IMR-90 (cell line): ENCODE results near the gene RNF31. TPM values are rescaled to one million over a fixed set of nuclear protein-coding genes. Genes with fewer than 3 reads are reported as not detected.

Source experiments
- ATAC-seq: fragments of 200-7000 bp; cut with Tn5 transposase; 2 replicates; pipeline ENCODE4 v1.9.1; 2020; ENCODE audit warnings: low read depth, mild to moderate bottlenecking, moderate library complexity
- BruUV-seq: library from RNA; stranded (reverse); fragments of 400-500 nt; replicated peaks from 2 replicates; lab custom pipeline; 2021; lab: Mats Ljungman, UMichigan
- CTCF ChIA-PET: fragments of 300-600 bp; formaldehyde crosslinking; extraction: SDS; loops from one replicate; lab custom pipeline; 2021; ENCODE audit warnings: antibody characterized with exemption; lab: Yijun Ruan, JAX
- POLR2A ChIA-PET: fragments of 300-600 bp; sonication (Branson Sonifier 250); formaldehyde crosslinking; loops from one replicate; lab custom pipeline; 2022; ENCODE audit warnings: antibody characterized with exemption; ENCODE audit not compliant: unreplicated experiment; lab: Charles Lee
- DNase-seq: peaks from one replicate; pipeline ENCODE4 v3.0.0; 2013
- H2AFZ ChIP-seq: replicated peaks from 2 replicates; pipeline ENCODE3; 2013; ENCODE audit warnings: low read length, mild to moderate bottlenecking; ENCODE audit not compliant: poor library complexity
- H2AK5ac ChIP-seq: 2 replicates; pipeline ENCODE4 v1.6.1; 2013; ENCODE audit warnings: low read depth, low read length, inconsistent platforms
- H2AK9ac ChIP-seq: replicated peaks from 2 replicates; pipeline ENCODE3; 2013; ENCODE audit warnings: mild to moderate bottlenecking, low read depth, low read length, moderate library complexity; ENCODE audit not compliant: poor library complexity
- H2BK120ac ChIP-seq: 2 replicates; pipeline ENCODE4 v1.6.1; 2013; ENCODE audit warnings: low read depth, low read length, inconsistent platforms
- H2BK15ac ChIP-seq: 3 replicates; pipeline ENCODE4 v1.6.1; 2013; ENCODE audit warnings: low read depth, low read length, inconsistent platforms
- H2BK20ac ChIP-seq: 2 replicates; pipeline ENCODE4 v1.6.1; 2013; ENCODE audit warnings: low read depth, mild to moderate bottlenecking, inconsistent platforms, low read length, moderate library complexity
- H2BK5ac ChIP-seq: 2 replicates; pipeline ENCODE4 v1.6.1; 2013; ENCODE audit warnings: mild to moderate bottlenecking, low read depth, low read length, inconsistent platforms; ENCODE audit not compliant: poor library complexity, severe bottlenecking
- H3K14ac ChIP-seq: replicated peaks from 2 replicates; pipeline ENCODE4 v1.6.1; 2013; ENCODE audit warnings: low read depth, low read length, inconsistent platforms
- H3K18ac ChIP-seq: 2 replicates; pipeline ENCODE4 v1.6.1; 2013; ENCODE audit warnings: low read depth, low read length, control low read depth
- H3K23ac ChIP-seq: 2 replicates; pipeline ENCODE4 v1.6.1; 2013; ENCODE audit warnings: low read depth, low read length, inconsistent platforms
- H3K27ac ChIP-seq: 2 replicates; pipeline ENCODE4 v1.5.1; 2013; ENCODE audit warnings: mild to moderate bottlenecking, control low read depth, low read length; ENCODE audit not compliant: insufficient read depth
- H3K27me3 ChIP-seq: 2 replicates; pipeline ENCODE4 v1.6.1; 2013; ENCODE audit warnings: low read length; ENCODE audit not compliant: control insufficient read depth, insufficient read depth
- H3K36me3 ChIP-seq: 2 replicates; pipeline ENCODE4 v1.6.1; 2013; ENCODE audit warnings: low read length, mixed read lengths; ENCODE audit not compliant: control insufficient read depth, insufficient read depth
- H3K4ac ChIP-seq: 2 replicates; pipeline ENCODE4 v1.6.1; 2013; ENCODE audit warnings: low read depth, low read length, inconsistent platforms
- H3K4me1 ChIP-seq: 2 replicates; pipeline ENCODE4 v1.6.1; 2013; ENCODE audit warnings: low read length, mixed read lengths; ENCODE audit not compliant: control insufficient read depth, insufficient read depth
- H3K4me2 ChIP-seq: 2 replicates; pipeline ENCODE4 v1.6.1; 2013; ENCODE audit warnings: low read depth, mild to moderate bottlenecking, control low read depth, low read length, moderate library complexity
- H3K4me3 ChIP-seq: 2 replicates; pipeline ENCODE4 v1.5.1; 2013; ENCODE audit warnings: low read depth, mild to moderate bottlenecking, control low read depth, low read length, moderate library complexity; ENCODE audit not compliant: insufficient read depth
- H3K56ac ChIP-seq: 2 replicates; pipeline ENCODE4 v1.6.1; 2013; ENCODE audit warnings: low read length, inconsistent platforms; ENCODE audit not compliant: insufficient read depth; ENCODE audit errors: extremely low read depth
- H3K79me1 ChIP-seq, 2 experiments: 2 replicates each; pipeline ENCODE4 v1.6.1; 2013; ENCODE audit warnings: low read length in 2 of 2, inconsistent platforms in 1 of 2, low read depth in 1 of 2
- H3K9ac ChIP-seq: 2 replicates; pipeline ENCODE4 v1.6.1; 2013; ENCODE audit warnings: low read depth, low read length, control low read depth
- H3K9me1 ChIP-seq: 2 replicates; pipeline ENCODE4 v1.6.1; 2013; ENCODE audit warnings: low read length, inconsistent platforms; ENCODE audit not compliant: insufficient read depth
- H3K9me3 ChIP-seq: 2 replicates; pipeline ENCODE4 v1.6.1; 2013; ENCODE audit warnings: low read length; ENCODE audit not compliant: control insufficient read depth, insufficient read depth
- H4K20me1 ChIP-seq: 2 replicates; pipeline ENCODE4 v1.6.1; 2013; ENCODE audit warnings: low read length, inconsistent platforms; ENCODE audit not compliant: insufficient read depth
- H4K5ac ChIP-seq: 2 replicates; pipeline ENCODE4 v1.6.1; 2013; ENCODE audit warnings: mild to moderate bottlenecking, low read depth, low read length, control low read depth
- H4K8ac ChIP-seq, 2 experiments: 2 replicates each; pipeline ENCODE4 v1.6.1; 2013; ENCODE audit warnings: low read depth in 2 of 2, low read length in 2 of 2, control low read depth in 1 of 2, inconsistent platforms in 1 of 2
- H4K91ac ChIP-seq: 2 replicates; pipeline ENCODE4 v1.6.1; 2013; ENCODE audit warnings: low read depth, low read length, inconsistent platforms; ENCODE audit not compliant: insufficient read depth
- CHD1 ChIP-seq: IDR thresholded peaks from 2 replicates; pipeline ENCODE4 v1.6.1; 2012; ENCODE audit warnings: low read depth, low read length, improper control_type of control experiment
- FOS ChIP-seq: fragments of 150-350 bp; IDR thresholded peaks from 2 replicates; pipeline ENCODE4 v1.6.1; 2016; ENCODE audit warnings: low read depth, low read length
- MAZ ChIP-seq: IDR thresholded peaks from 2 replicates; pipeline ENCODE4 v1.6.1; 2012; ENCODE audit warnings: low read depth, mild to moderate bottlenecking, low read length, improper control_type of control experiment, moderate library complexity, borderline replicate concordance
- MXI1 ChIP-seq: IDR thresholded peaks from 2 replicates; pipeline ENCODE4 v1.6.1; 2012; ENCODE audit warnings: low read depth, mild to moderate bottlenecking, low read length, moderate library complexity, borderline replicate concordance
- NFE2L2 ChIP-seq: fragments of 150-350 bp; IDR thresholded peaks from 2 replicates; pipeline ENCODE4 v1.6.1; 2016; ENCODE audit warnings: low read depth, mild to moderate bottlenecking, low read length
- RAD21 ChIP-seq: IDR thresholded peaks from 2 replicates; pipeline ENCODE4 v1.6.1; 2012; ENCODE audit warnings: low read length, improper control_type of control experiment
- RCOR1 ChIP-seq: IDR thresholded peaks from 2 replicates; pipeline ENCODE4 v1.6.1; 2012; ENCODE audit warnings: mild to moderate bottlenecking, low read length, improper control_type of control experiment; ENCODE audit not compliant: insufficient replicate concordance
- SMC3 ChIP-seq: fragments of 150-350 bp; IDR thresholded peaks from 2 replicates; pipeline ENCODE4 v1.6.1; 2016; ENCODE audit warnings: low read depth, mild to moderate bottlenecking, antibody characterized with exemption, low read length, moderate library complexity
- WGBS, 2 experiments: methylation state at CpG; one replicate each; pipeline versions ENCODE4 v1.1.5 to v1.1.7; 2013; ENCODE audit warnings: missing lambda C conversion rate in 2 of 2; ENCODE audit not compliant: insufficient read length in 1 of 2; ENCODE audit errors: extremely low coverage in 2 of 2; 5-methylcytosine and 5-hydroxymethylcytosine counted together
- dilution Hi-C: fragments of 300-500 bp; cut with HindIII; formaldehyde crosslinking; loops from one replicate; pipeline ENCODE4 v1.14.3; 2018; ENCODE audit warnings: low sequenced_read_pairs; ENCODE audit not compliant: unreplicated experiment
- in situ Hi-C: fragments of 300-500 bp; cut with MboI; formaldehyde crosslinking; loops from 3 replicates; pipeline ENCODE4 v1.14.3; 2019; ENCODE audit warnings: low sequenced_read_pairs, inconsistent platforms, mixed read lengths
- intact Hi-C: fragments of 100-400 bp; cut with micrococcal nuclease; formaldehyde crosslinking; loops from 2 replicates; pipeline ENCODE4 v1.10.0; 2022
- polyA plus RNA-seq, 3 experiments: library from polyadenylated mRNA; depleted of rRNA; stranded (reverse); fragments of >200 nt; gene quantifications; 2 replicates each; pipeline ENCODE4 v1.2.3, GENCODE V29; 2012; ENCODE audit warnings: low replicate concordance in 1 of 3
- total RNA-seq: library from RNA; depleted of rRNA; stranded (reverse); fragments of >200 nt; gene quantifications from 2 replicates; pipeline ENCODE4 v1.2.3, GENCODE V29; 2012
- TF ChIP-seq, protein P1 (sequence below): conservative IDR thresholded peaks from 2 replicates; pipeline ENCODE4 v1.5.1; 2012; ENCODE audit warnings: mild to moderate bottlenecking, low read depth, low read length, improper control_type of control experiment
- TF ChIP-seq, protein P2 (sequence below): fragments of 150-350 bp; IDR thresholded peaks from 2 replicates; pipeline ENCODE4 v1.6.1; 2016; ENCODE audit warnings: low read depth, mild to moderate bottlenecking, low read length, moderate library complexity, borderline replicate concordance

The RNF31 gene
- total and polyA plus RNA-seq, 2 of the 4 experiments (the other 2 are of a cell fraction) = 31.6 to 37.5 TPM

- Histone ChIP-seq H4K91ac (no peak overlapping the region), H3K18ac (no peak overlapping the region), H2AFZ (no peak overlapping the region), H3K4me1 (peaks cover 3% of the 10 kb centered on the region; the same call in 1 of the 2 replicates), H3K23ac (no peak overlapping the region), H3K9me1 (peaks cover 8% of the 10 kb centered on the region; the same call in 1 of the 2 replicates), H2BK20ac (no peak overlapping the region), H3K9me3 (no peaks in the 10 kb centered on the region), H2BK120ac (no peak overlapping the region), H3K14ac (no peak overlapping the region), H2BK15ac (no peak overlapping the region), H3K9ac (no peak overlapping the region), H4K20me1 (no peaks in the 10 kb centered on the region), H2AK5ac (no peak overlapping the region), H3K79me1 (peaks cover 10 to 16% of the 10 kb centered on the region in 2 experiments; a peak in 2 of 4 replicates), H3K4me2 (no peak overlapping the region), H2BK5ac (no peak overlapping the region), H3K36me3 (peaks cover 35% of the 10 kb centered on the region), H2AK9ac (no peak overlapping the region), H3K56ac (no peak overlapping the region), H3K4me3 (no peak overlapping the region), H3K27me3 (no peaks in the 10 kb centered on the region), H4K8ac (no peak overlapping the region), H4K5ac (no peak overlapping the region), H3K4ac (no peak overlapping the region), H3K27ac (no peak overlapping the region)
- no TSS peak for BruUV-seq
- 100% methylated on average over 3 of the region's 6 CpGs; no CpG with 5 or more reads in 1 of the 2 experiments for WGBS, 2 experiments
- ATAC-seq (no peak), DNase-seq (no peak)
- ChIA-PET CTCF (no interaction called here), POLR2A (no interaction called here)
- intact Hi-C loops = no loop called here
- TF ChIP-seq, protein P1, sequence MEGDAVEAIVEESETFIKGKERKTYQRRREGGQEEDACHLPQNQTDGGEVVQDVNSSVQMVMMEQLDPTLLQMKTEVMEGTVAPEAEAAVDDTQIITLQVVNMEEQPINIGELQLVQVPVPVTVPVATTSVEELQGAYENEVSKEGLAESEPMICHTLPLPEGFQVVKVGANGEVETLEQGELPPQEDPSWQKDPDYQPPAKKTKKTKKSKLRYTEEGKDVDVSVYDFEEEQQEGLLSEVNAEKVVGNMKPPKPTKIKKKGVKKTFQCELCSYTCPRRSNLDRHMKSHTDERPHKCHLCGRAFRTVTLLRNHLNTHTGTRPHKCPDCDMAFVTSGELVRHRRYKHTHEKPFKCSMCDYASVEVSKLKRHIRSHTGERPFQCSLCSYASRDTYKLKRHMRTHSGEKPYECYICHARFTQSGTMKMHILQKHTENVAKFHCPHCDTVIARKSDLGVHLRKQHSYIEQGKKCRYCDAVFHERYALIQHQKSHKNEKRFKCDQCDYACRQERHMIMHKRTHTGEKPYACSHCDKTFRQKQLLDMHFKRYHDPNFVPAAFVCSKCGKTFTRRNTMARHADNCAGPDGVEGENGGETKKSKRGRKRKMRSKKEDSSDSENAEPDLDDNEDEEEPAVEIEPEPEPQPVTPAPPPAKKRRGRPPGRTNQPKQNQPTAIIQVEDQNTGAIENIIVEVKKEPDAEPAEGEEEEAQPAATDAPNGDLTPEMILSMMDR = no peak
- no peak for TF ChIP-seq SMC3
- TF ChIP-seq RAD21 = no peak
- no peak for TF ChIP-seq NFE2L2
- no peak for TF ChIP-seq RCOR1
- TF ChIP-seq, protein P2, sequence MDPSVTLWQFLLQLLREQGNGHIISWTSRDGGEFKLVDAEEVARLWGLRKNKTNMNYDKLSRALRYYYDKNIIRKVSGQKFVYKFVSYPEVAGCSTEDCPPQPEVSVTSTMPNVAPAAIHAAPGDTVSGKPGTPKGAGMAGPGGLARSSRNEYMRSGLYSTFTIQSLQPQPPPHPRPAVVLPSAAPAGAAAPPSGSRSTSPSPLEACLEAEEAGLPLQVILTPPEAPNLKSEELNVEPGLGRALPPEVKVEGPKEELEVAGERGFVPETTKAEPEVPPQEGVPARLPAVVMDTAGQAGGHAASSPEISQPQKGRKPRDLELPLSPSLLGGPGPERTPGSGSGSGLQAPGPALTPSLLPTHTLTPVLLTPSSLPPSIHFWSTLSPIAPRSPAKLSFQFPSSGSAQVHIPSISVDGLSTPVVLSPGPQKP = no peak
- no peak for TF ChIP-seq FOS
- TF ChIP-seq CHD1 = no peak
- no peak for TF ChIP-seq MAZ
- no peak for TF ChIP-seq MXI1
- dilution Hi-C loops = no loop called here
- in situ Hi-C loops = no loop called here
These were observed 27.6 kb upstream of the RNF31 start for GRCh38 chr14:24119691-24120090.
